ENCODE results near the gene GRIK4.

Gene GRIK4

GRCh38 chr11:120652705-120653335 is 141.3 kb downstream of the GRIK4 start:
- no peak overlapping the region for H3K27ac ChIP-seq (ENCODE audit: low read depth, low read length, poor library complexity, severe bottlenecking)
- no peaks in the 10 kb centered on the region for H3K27me3 ChIP-seq (ENCODE audit: insufficient read depth, low read length)
- TF ChIP-seq EZH2 (IDR thresholded peaks at IDR 0.05; ENCODE audit: borderline replicate concordance, low read length) (no peak), CTCF (IDR thresholded peaks at IDR 0.05; ENCODE audit: low read length) (no peak)

GRCh38 chr11:120655589-120655988 is 144.0 kb downstream of the GRIK4 start:
- Histone ChIP-seq H3K27me3 (ENCODE audit: insufficient read depth, low read length) (no peaks in the 10 kb centered on the region), H3K27ac (ENCODE audit: low read depth, low read length, poor library complexity, severe bottlenecking) (no peak overlapping the region), H3K9ac (ENCODE audit: low read length) (no peak overlapping the region), H3K4me3 (ENCODE audit: low read depth, low read length, poor library complexity, severe bottlenecking) (no peak overlapping the region), H3K36me3 (ENCODE audit: insufficient read depth, low read length) (no peaks in the 10 kb centered on the region), H3K79me2 (ENCODE audit: insufficient read depth, low read length) (no peaks in the 10 kb centered on the region), H3K9me2 (ENCODE audit: low read depth, low read length) (no peaks in the 10 kb centered on the region), H3K4me2 (ENCODE audit: low read length) (no peak overlapping the region), H4K20me1 (ENCODE audit: insufficient read depth, low read length) (no peaks in the 10 kb centered on the region), H3F3A (ENCODE audit: insufficient read depth, low read length) (no peaks in the 10 kb centered on the region), H2AFZ (ENCODE audit: low read length) (no peak overlapping the region), H3K4me1 (ENCODE audit: insufficient read depth, low read length, severe bottlenecking) (no peaks in the 10 kb centered on the region), H3K9me3 (ENCODE audit: low read length) (no peaks in the 10 kb centered on the region)
- no peak for TF ChIP-seq CTCF (IDR thresholded peaks at IDR 0.05; ENCODE audit: low read length)
- no peak for TF ChIP-seq EZH2 (IDR thresholded peaks at IDR 0.05; ENCODE audit: borderline replicate concordance, low read length)

More at GRCh38 chr11:120652705-120653335, 141.3 kb downstream of the GRIK4 start:
- Histone ChIP-seq H4K20me1 (ENCODE audit: insufficient read depth, low read length) (no peaks in the 10 kb centered on the region), H3K79me2 (ENCODE audit: insufficient read depth, low read length) (no peaks in the 10 kb centered on the region), H3F3A (ENCODE audit: insufficient read depth, low read length) (no peaks in the 10 kb centered on the region), H3K9me3 (ENCODE audit: low read length) (no peaks in the 10 kb centered on the region), H3K4me3 (ENCODE audit: low read depth, low read length, poor library complexity, severe bottlenecking) (no peak overlapping the region), H3K36me3 (ENCODE audit: insufficient read depth, low read length) (no peaks in the 10 kb centered on the region), H3K9ac (ENCODE audit: low read length) (no peak overlapping the region), H3K4me1 (ENCODE audit: insufficient read depth, low read length, severe bottlenecking) (no peaks in the 10 kb centered on the region), H2AFZ (ENCODE audit: low read length) (no peak overlapping the region), H3K4me2 (ENCODE audit: low read length) (no peak overlapping the region), H3K9me2 (ENCODE audit: low read depth, low read length) (no peaks in the 10 kb centered on the region)

DNA sequence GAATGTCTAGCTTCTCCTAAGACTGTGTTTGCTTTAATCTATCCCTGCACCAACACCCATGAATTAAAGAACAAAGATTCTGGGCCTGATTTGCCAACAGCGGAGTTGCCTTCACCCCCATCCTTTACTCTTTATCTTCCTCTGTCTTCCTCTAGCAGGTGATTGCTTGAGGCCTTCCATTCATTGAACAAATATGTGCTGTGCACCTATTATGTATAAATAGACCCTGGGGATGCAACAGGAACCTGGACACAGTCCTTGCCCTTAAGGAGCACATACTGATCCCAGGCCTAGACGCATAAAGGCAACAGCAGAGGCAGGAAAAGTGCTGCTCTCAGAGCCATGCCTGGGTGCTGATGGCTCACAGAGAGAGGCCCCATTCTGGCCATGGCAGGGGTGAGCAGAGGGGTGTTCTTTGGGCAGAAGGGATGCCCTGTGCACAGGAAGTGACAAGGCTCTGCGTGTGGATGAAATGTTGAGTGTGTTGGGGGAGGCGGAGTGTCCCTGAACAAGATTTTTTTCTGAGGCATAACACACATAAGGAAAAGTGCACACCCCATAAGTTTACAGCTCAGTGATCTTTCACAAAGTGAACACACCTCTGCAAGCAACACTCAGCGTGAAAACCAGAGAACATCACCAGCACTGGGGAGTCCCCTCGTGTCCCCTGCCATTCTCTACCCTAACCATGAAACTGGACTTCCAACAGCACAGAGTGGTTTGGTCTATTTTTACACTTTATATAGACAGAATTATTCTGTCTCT is 145.9 kb downstream of the GRIK4 start:
- no peaks in the 10 kb centered on the region for H3K27me3 ChIP-seq (ENCODE audit: insufficient read depth, low read length)
- no peaks in the 10 kb centered on the region for H3K36me3 ChIP-seq (ENCODE audit: insufficient read depth, low read length)
- no peaks in the 10 kb centered on the region for H4K20me1 ChIP-seq (ENCODE audit: insufficient read depth, low read length)
- no peaks in the 10 kb centered on the region for H3K9me2 ChIP-seq (ENCODE audit: low read depth, low read length)
- TF ChIP-seq CTCF (IDR thresholded peaks at IDR 0.05; ENCODE audit: low read length): no peak
- TF ChIP-seq EZH2 (IDR thresholded peaks at IDR 0.05; ENCODE audit: borderline replicate concordance, low read length): no peak
- no peak overlapping the region for H3K4me2 ChIP-seq (ENCODE audit: low read length)
- no peaks in the 10 kb centered on the region for H3K4me1 ChIP-seq (ENCODE audit: insufficient read depth, low read length, severe bottlenecking)
- no peak overlapping the region for H2AFZ ChIP-seq (ENCODE audit: low read length)
- no peaks in the 10 kb centered on the region for H3K79me2 ChIP-seq (ENCODE audit: insufficient read depth, low read length)
- no peak overlapping the region for H3K9ac ChIP-seq (ENCODE audit: low read length)
- no peaks in the 10 kb centered on the region for H3K9me3 ChIP-seq (ENCODE audit: low read length)
- H3F3A ChIP-seq (ENCODE audit: insufficient read depth, low read length): no peaks in the 10 kb centered on the region
- H3K4me3 ChIP-seq (ENCODE audit: low read depth, low read length, poor library complexity, severe bottlenecking): no peak overlapping the region
- H3K27ac ChIP-seq (ENCODE audit: low read depth, low read length, poor library complexity, severe bottlenecking): no peak overlapping the region

Measured in OCI-LY1 (cell line).